Purkinje cell (primary cell): ENCODE results near the gene OR13A1. TPM values are rescaled to one million over a fixed set of nuclear protein-coding genes. Genes with fewer than 3 reads are reported as not detected.

ENCODE experiments used
- polyA plus RNA-seq: library from polyadenylated mRNA; unstranded; fragments of >200 nt; fragmentation: Nextera tagmentation; gene quantifications from 2 replicates; pipeline ENCODE4 v1.2.1, GENCODE V29; 2014

The OR13A1 gene
- not detected in 2 replicates for polyA plus RNA-seq

DNA sequence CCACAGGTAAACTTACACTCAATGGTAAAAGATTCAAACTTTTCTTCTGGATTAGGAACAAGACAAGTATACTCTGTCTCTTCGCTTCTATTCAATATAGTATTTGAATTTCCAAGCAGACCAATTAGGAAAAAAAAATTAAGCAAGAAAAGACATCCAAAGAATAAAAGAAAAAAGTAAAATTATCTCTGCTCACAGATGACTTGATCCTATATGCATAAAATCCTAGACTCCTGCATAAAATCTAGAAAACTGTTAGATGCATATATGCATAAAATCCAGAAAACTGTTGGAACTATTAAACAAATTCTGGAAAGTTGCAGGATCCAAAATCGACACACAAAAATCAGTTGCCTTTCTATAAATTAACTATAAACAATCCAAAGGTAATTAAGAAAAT, at the start of gene OR13A1:
Gene OR13A1, minus strand, starts transcription at position 101 of the 400 bp plus-strand sequence. CDS start 11,186 bp downstream, outside the sequence.

Other genes starting within 250 kb of the OR13A1 start
- 0.27 TPM in 1 of 2 replicates, not detected in the other for gene ALOX5, start 58.6 kb upstream of the OR13A1 start, polyA plus RNA-seq